H9 (cell line): ENCODE measurements around the gene MSL2. TPM values are rescaled to one million over a fixed set of nuclear protein-coding genes. Genes with fewer than 3 reads are reported as not detected.

Experiments used
- DNase-seq: peaks from one replicate; pipeline ENCODE4 v3.0.0-alpha.2; 2017
- H2AFZ ChIP-seq: one replicate; pipeline ENCODE4 v1.6.1; 2013; ENCODE audit warnings: mild to moderate bottlenecking, low read length, control low read depth, moderate library complexity
- H2AK5ac ChIP-seq: 2 replicates; pipeline ENCODE4 v1.6.1; 2013; ENCODE audit warnings: low read length, control low read depth, mixed read lengths; ENCODE audit not compliant: insufficient read length
- H2BK120ac ChIP-seq: one replicate; pipeline ENCODE4 v1.6.1; 2013; ENCODE audit warnings: low read depth, mild to moderate bottlenecking, low read length, control low read depth, inconsistent platforms; ENCODE audit not compliant: poor library complexity, severe bottlenecking
- H2BK12ac ChIP-seq: 2 replicates; pipeline ENCODE4 v1.6.1; 2013; ENCODE audit warnings: low read length, control low read depth, mixed read lengths, low read depth; ENCODE audit not compliant: insufficient read length
- H2BK15ac ChIP-seq: 2 replicates; pipeline ENCODE4 v1.6.1; 2013; ENCODE audit warnings: low read depth, low read length, control low read depth
- H2BK20ac ChIP-seq: one replicate; pipeline ENCODE4 v1.6.1; 2013; ENCODE audit warnings: low read depth, mild to moderate bottlenecking, low read length, control low read depth, inconsistent platforms; ENCODE audit not compliant: poor library complexity, severe bottlenecking
- H2BK5ac ChIP-seq: 2 replicates; pipeline ENCODE4 v1.6.1; 2013; ENCODE audit warnings: low read length, control low read depth, mixed read lengths; ENCODE audit not compliant: insufficient read length
- H3K14ac ChIP-seq: 2 replicates; pipeline ENCODE4 v1.6.1; 2013; ENCODE audit warnings: low read length, control low read depth; ENCODE audit not compliant: insufficient read depth
- H3K18ac ChIP-seq: 2 replicates; pipeline ENCODE4 v1.6.1; 2013; ENCODE audit warnings: low read depth, mild to moderate bottlenecking, mixed read lengths, low read length, control low read depth; ENCODE audit not compliant: insufficient read length
- H3K23ac ChIP-seq: 2 replicates; pipeline ENCODE4 v1.6.1; 2013; ENCODE audit warnings: low read length, control low read depth, mixed read lengths, low read depth; ENCODE audit not compliant: insufficient read length
- H3K23me2 ChIP-seq: 2 replicates; pipeline ENCODE4 v1.6.1; 2013; ENCODE audit warnings: low read depth, mild to moderate bottlenecking, mixed read lengths, low read length, control low read depth; ENCODE audit not compliant: insufficient read length, poor library complexity, severe bottlenecking
- H3K27ac ChIP-seq: 2 replicates; pipeline ENCODE4 v1.5.1; 2013; ENCODE audit warnings: low read length, control low read depth, mixed read lengths, low read depth; ENCODE audit not compliant: insufficient read length
- H3K27me3 ChIP-seq: 2 replicates; pipeline ENCODE4 v1.6.1; 2013; ENCODE audit warnings: low read length, control low read depth, inconsistent platforms; ENCODE audit not compliant: insufficient read depth
- H3K4ac ChIP-seq: 2 replicates; pipeline ENCODE4 v1.6.1; 2013; ENCODE audit warnings: low read depth, mild to moderate bottlenecking, control low read depth, inconsistent platforms, low read length, moderate library complexity
- H3K4me1 ChIP-seq: 2 replicates; pipeline ENCODE4 v1.6.1; 2013; ENCODE audit warnings: low read length, control low read depth, inconsistent platforms; ENCODE audit not compliant: insufficient read depth
- H3K4me2 ChIP-seq: 2 replicates; pipeline ENCODE4 v1.6.1; 2013; ENCODE audit warnings: low read length, control low read depth, mixed read lengths; ENCODE audit not compliant: insufficient read length, insufficient read depth
- H3K56ac ChIP-seq: 2 replicates; pipeline ENCODE4 v1.6.1; 2013; ENCODE audit warnings: low read depth, mild to moderate bottlenecking, mixed read lengths, low read length, control low read depth; ENCODE audit not compliant: insufficient read length
- H3K79me1 ChIP-seq: 2 replicates; pipeline ENCODE4 v1.6.1; 2013; ENCODE audit warnings: low read depth, mild to moderate bottlenecking, moderate library complexity, low read length, control low read depth, inconsistent platforms; ENCODE audit not compliant: insufficient read depth, poor library complexity, severe bottlenecking
- H3K79me2 ChIP-seq: 2 replicates; pipeline ENCODE4 v1.6.1; 2013; ENCODE audit warnings: low read length, control low read depth, inconsistent platforms; ENCODE audit not compliant: insufficient read depth
- H3K9ac ChIP-seq: 2 replicates; pipeline ENCODE4 v1.6.1; 2013; ENCODE audit warnings: low read length, control low read depth, mixed read lengths; ENCODE audit not compliant: insufficient read length; ENCODE audit errors: extremely low read depth
- H3K9me3 ChIP-seq: one replicate; pipeline ENCODE4 v1.6.1; 2013; ENCODE audit warnings: low read depth, low read length, inconsistent platforms; ENCODE audit not compliant: control insufficient read depth
- H3T11ph ChIP-seq: one replicate; pipeline ENCODE4 v1.6.1; 2013; ENCODE audit warnings: mild to moderate bottlenecking, low read length, control low read depth, inconsistent platforms
- H4K20me1 ChIP-seq: one replicate; pipeline ENCODE4 v1.6.1; 2013; ENCODE audit not compliant: control insufficient read depth, insufficient read length, insufficient read depth
- H4K5ac ChIP-seq: 2 replicates; pipeline ENCODE4 v1.6.1; 2013; ENCODE audit warnings: low read depth, mild to moderate bottlenecking, mixed read lengths, low read length, control low read depth; ENCODE audit not compliant: insufficient read length
- H4K8ac ChIP-seq: replicated peaks from 2 replicates; pipeline ENCODE4 v1.6.1; 2013; ENCODE audit warnings: low read length, control low read depth, mixed read lengths, low read depth; ENCODE audit not compliant: insufficient read length
- H4K91ac ChIP-seq: 2 replicates; pipeline ENCODE4 v1.6.1; 2013; ENCODE audit warnings: low read depth, mild to moderate bottlenecking, moderate library complexity, mixed read lengths, low read length, control low read depth; ENCODE audit not compliant: insufficient read length
- H3K27ac Mint-ChIP-seq, 3 experiments: 2 replicates in 2 of 3; 3 replicates in 1 of 3; pipeline ENCODE4 v1.8.0; 2020 to 2021; ENCODE audit warnings: mixed read lengths in 3 of 3, mild to moderate bottlenecking in 1 of 3, moderate library complexity in 1 of 3
- H3K27me3 Mint-ChIP-seq: 2 replicates; pipeline ENCODE4 v1.8.0; 2021; ENCODE audit warnings: low read depth, mild to moderate bottlenecking, moderate library complexity, mixed read lengths
- H3K36me3 Mint-ChIP-seq, 3 experiments: 2 replicates in 2 of 3; 3 replicates in 1 of 3; pipeline ENCODE4 v1.8.0; 2020 to 2021; ENCODE audit warnings: low read depth in 3 of 3, mixed read lengths in 3 of 3; ENCODE audit not compliant: insufficient read depth in 1 of 3
- H3K4me1 Mint-ChIP-seq, 2 experiments: 2 replicates each; pipeline ENCODE4 v1.8.0; 2020; ENCODE audit warnings: mixed read lengths in 2 of 2
- H3K4me3 Mint-ChIP-seq, 2 experiments: 2 replicates in 1 of 2; 3 replicates in 1 of 2; pipeline ENCODE4 v1.8.0; 2020 to 2021; ENCODE audit warnings: mild to moderate bottlenecking in 2 of 2, mixed read lengths in 2 of 2, moderate library complexity in 1 of 2
- H3K9me3 Mint-ChIP-seq, 2 experiments: 2 replicates in 1 of 2; 3 replicates in 1 of 2; pipeline ENCODE4 v1.8.0; 2020; ENCODE audit warnings: mild to moderate bottlenecking in 2 of 2, mixed read lengths in 2 of 2, moderate library complexity in 1 of 2
- CTCF ChIP-seq: fragments of 200-600 bp; sonication (generic); conservative IDR thresholded peaks from 3 replicates; pipeline ENCODE4 v1.8.0; 2021; ENCODE audit warnings: antibody characterized with exemption, mild to moderate bottlenecking
- WGBS: extraction: QIAGEN DNeasy Blood & Tissue Kit; methylation state at CpG from one replicate; pipeline ENCODE4 v1.1.7; 2013; ENCODE audit warnings: missing lambda C conversion rate, low lambda C conversion rate, mixed read lengths; ENCODE audit not compliant: insufficient read length; ENCODE audit errors: extremely low coverage; 5-methylcytosine and 5-hydroxymethylcytosine counted together
- total RNA-seq: library from RNA; stranded (reverse); gene quantifications from 2 replicates; pipeline ENCODE4 v1.2.1, GENCODE V29; 2021

The MSL2 gene
- total RNA-seq, 1 experiment from 2014 or later, result 42.7 TPM

DNA sequence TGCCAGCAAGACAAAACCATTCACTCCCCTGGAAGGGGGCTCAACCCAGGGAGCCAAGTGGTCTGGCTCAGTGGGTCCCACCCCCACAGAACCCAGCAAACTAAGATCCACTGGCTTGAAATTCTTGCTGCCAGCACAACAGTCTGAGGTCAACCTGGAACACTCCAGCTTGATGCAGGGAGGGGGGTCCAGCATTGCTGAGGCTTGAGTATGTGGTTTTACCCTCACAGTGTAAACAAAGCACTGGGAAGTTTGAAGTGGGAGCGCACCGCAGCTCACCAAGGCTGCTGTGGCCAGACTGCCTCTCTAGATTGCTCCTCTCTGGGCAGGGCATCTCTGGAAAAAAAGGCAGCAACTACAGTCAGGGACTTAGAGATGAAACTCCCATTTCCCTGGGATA lies 81.7 kb downstream of the MSL2 start:
- Histone ChIP-seq H3K14ac (no peak overlapping the region), H4K91ac (no peak overlapping the region), H2BK12ac (no peak overlapping the region), H3K27ac (no peak overlapping the region), H3K79me2 (no peaks in the 10 kb centered on the region), H3K23me2 (no peaks in the 10 kb centered on the region), H2AFZ (no peak overlapping the region), H3K23ac (no peak overlapping the region), H3K4ac (no peak overlapping the region), H3K9ac (no peak overlapping the region), H3K9me3 (no peaks in the 10 kb centered on the region), H3K56ac (no peak overlapping the region), H3K18ac (no peak overlapping the region), H2BK120ac (no peak overlapping the region), H2AK5ac (no peak overlapping the region), H3K79me1 (no peaks in the 10 kb centered on the region), H3K4me2 (no peak overlapping the region), H4K8ac (no peak overlapping the region), H2BK20ac (no peak overlapping the region), H4K20me1 (no peaks in the 10 kb centered on the region), H3K27me3 (no peaks in the 10 kb centered on the region), H2BK5ac (no peak overlapping the region), H3T11ph (no peak overlapping the region), H3K4me1 (no peaks in the 10 kb centered on the region), H2BK15ac (no peak overlapping the region), H4K5ac (no peak overlapping the region)
- H3K9me3 Mint-ChIP-seq, result peaks cover 36 to 71% of the 10 kb centered on the region in 2 experiments
- no peak for TF ChIP-seq CTCF
- WGBS, result no CpG with 5 or more reads among the region's 2 CpGs
- no peak for DNase-seq
- H3K36me3 Mint-ChIP-seq, result peaks cover 29 to 63% (median 40%) of the 10 kb centered on the region in 3 experiments
- peaks cover 4% of the 10 kb centered on the region; the same call in 1 of the 2 replicates for H3K27me3 Mint-ChIP-seq
- H3K27ac Mint-ChIP-seq, result no peak overlapping the region
- no peak overlapping the region for H3K4me3 Mint-ChIP-seq
- H3K4me1 Mint-ChIP-seq, result no peaks in the 10 kb centered on the region
